Activated T-helper 1 cell treated with anti-CD3 and anti-CD28 coated beads, Interleukin-2, amount 50 U/mL, for 16 hours (primary cell): ENCODE measurements around the gene ADARB1.
"Not testable (repeated sequence)": the region's sequence is repeated elsewhere in the genome, so short reads cannot be mapped to it uniquely, and the experiment has no call there.

ENCODE experiments used
- DNase-seq, 2 donors: peaks; one replicate each; pipeline ENCODE4 v3.0.0-alpha.2; 2020; ENCODE audit warnings: low read depth in 1 of 2, low spot score in 1 of 2

Gene ADARB1

GRCh38 chr21:45074048-45074817, at the start of gene ADARB1:
ADARB1 (plus strand) TSS chr21:45074580; CDS start chr21:45171657, 97,077 bp downstream.
- DNase-seq = peak; percentile 29 to 63

GRCh38 chr21:45026066-45026745, 48.2 kb upstream of the ADARB1 start:
- no peak for DNase-seq

GRCh38 chr21:45026826-45027225, 47.6 kb upstream of the ADARB1 start:
- no peak for DNase-seq

- DNase-seq = no peak
These were observed 46.9 kb upstream of the ADARB1 start for GRCh38 chr21:45027241-45028196.

- DNase-seq = not testable (repeated sequence)
These were observed 45.7 kb upstream of the ADARB1 start for GRCh38 chr21:45028645-45029044.

GRCh38 chr21:45029298-45029947, 45.0 kb upstream of the ADARB1 start:
- no peak for DNase-seq

GRCh38 chr21:45029948-45030681, 44.3 kb upstream of the ADARB1 start:
- no peak for DNase-seq

GRCh38 chr21:45030682-45031570, 43.5 kb upstream of the ADARB1 start:
- DNase-seq = no peak

GRCh38 chr21:45031571-45032191, 42.7 kb upstream of the ADARB1 start:
- DNase-seq = no peak

GRCh38 chr21:45032332-45032731, 42.0 kb upstream of the ADARB1 start:
- no peak for DNase-seq

- DNase-seq = no peak
These were observed 41.2 kb upstream of the ADARB1 start for GRCh38 chr21:45032977-45033710.

GRCh38 chr21:45033791-45034555, 40.4 kb upstream of the ADARB1 start:
- DNase-seq = no peak

- no peak for DNase-seq
These were observed 39.6 kb upstream of the ADARB1 start for GRCh38 chr21:45034556-45035476.

- DNase-seq = no peak
These were observed 38.9 kb upstream of the ADARB1 start for GRCh38 chr21:45035477-45035848.

GRCh38 chr21:45036630-45037029, 37.8 kb upstream of the ADARB1 start:
- DNase-seq = no peak

GRCh38 chr21:45037986-45038385, 36.4 kb upstream of the ADARB1 start:
- no peak for DNase-seq
